ENCODE measurements around the gene HPX. TPM values are rescaled to one million over a fixed set of nuclear protein-coding genes. Genes with fewer than 3 reads are reported as not detected.
A peak's percentile ranks its signal among the peaks of the same experiment; 100 is the strongest.

The HPX gene
- total RNA-seq, 2 donors from 2014 or later = 3.9 to 6.0 TPM

GRCh38 chr11:6481924-6482275 is 41.1 kb upstream of the HPX start:
- no peaks in the 10 kb centered on the region for H3K9me3 Mint-ChIP-seq
- Histone ChIP-seq H3K27me3 (ENCODE audit: control insufficient read depth, insufficient read depth, low read length, poor library complexity, severe bottlenecking) (no peaks in the 10 kb centered on the region), H3K9me3 (ENCODE audit: control insufficient read depth, low read length) (no peaks in the 10 kb centered on the region), H3K36me3 (ENCODE audit: control insufficient read depth, insufficient read depth, low read length) (peaks cover 60% of the 10 kb centered on the region), H3K9ac (ENCODE audit: extremely low read depth, low read length, poor library complexity, severe bottlenecking) (peak overlapping the region; percentile 98), H3K4me1 (ENCODE audit: control insufficient read depth, insufficient read depth, low read length) (peaks cover 4% of the 10 kb centered on the region), H3K4me3 (ENCODE audit: low read length) (peak overlapping the region; percentile 97), H3K27ac (ENCODE audit: low read depth, low read length) (peak overlapping the region; percentile 92)
- peaks cover 46% of the 10 kb centered on the region for H3K36me3 Mint-ChIP-seq (ENCODE audit: low read depth)
- H3K27ac Mint-ChIP-seq = peak overlapping the region; percentile 99
- TF ChIP-seq CTCF (conservative IDR thresholded peaks at IDR 0.05) = no peak
- 14 to 27% methylated on average over 12 to 13 of the region's 13 CpGs for WGBS, 2 experiments (ENCODE audit: insufficient coverage in 1 of 2, insufficient read length in 1 of 2)
- no peaks in the 10 kb centered on the region for H3K27me3 Mint-ChIP-seq (ENCODE audit: insufficient read depth)
- peaks cover 13% of the 10 kb centered on the region for H3K4me1 Mint-ChIP-seq
- peak; percentile 57 for DNase-seq
- H3K4me3 Mint-ChIP-seq = peak overlapping the region; percentile 94

GRCh38 chr11:6481012-6481923 is 40.5 kb upstream of the HPX start, which contains the start of the genes ARFIP2 and TIMM10B:
TSS of gene ARFIP2 (minus strand) at chr11:6481331. CDS start at chr11:6480421, 910 bp downstream.
TSS of gene TIMM10B (plus strand) at chr11:6481501. CDS start at chr11:6481517, 16 bp downstream.
- peak; percentile 99 for DNase-seq
- peaks cover 4% of the 10 kb centered on the region for H3K4me1 ChIP-seq (ENCODE audit: control insufficient read depth, insufficient read depth, low read length)
- peaks cover 64% of the 10 kb centered on the region for H3K36me3 ChIP-seq (ENCODE audit: control insufficient read depth, insufficient read depth, low read length)
- Mint-ChIP-seq H3K27ac (peak within 1 kb of the TSS; percentile 99), H3K36me3 (ENCODE audit: low read depth) (peaks cover 50% of the 10 kb centered on the region), H3K9me3 (no peaks in the 10 kb centered on the region), H3K4me1 (peaks cover 13% of the 10 kb centered on the region), H3K4me3 (peak within 1 kb of the TSS; percentile 94), H3K27me3 (ENCODE audit: insufficient read depth) (no peaks in the 10 kb centered on the region)
- 0% methylated on average over 44 to 64 of the region's 66 CpGs for WGBS, 2 experiments (ENCODE audit: insufficient coverage in 1 of 2, insufficient read length in 1 of 2)
- H3K9ac ChIP-seq (ENCODE audit: extremely low read depth, low read length, poor library complexity, severe bottlenecking) = peak within 1 kb of the TSS; percentile 98
- no peak for TF ChIP-seq CTCF (conservative IDR thresholded peaks at IDR 0.05)
- H3K9me3 ChIP-seq (ENCODE audit: control insufficient read depth, low read length) = no peaks in the 10 kb centered on the region
- H3K27me3 ChIP-seq (ENCODE audit: control insufficient read depth, insufficient read depth, low read length, poor library complexity, severe bottlenecking) = no peaks in the 10 kb centered on the region
- peak within 1 kb of the TSS; percentile 92 for H3K27ac ChIP-seq (ENCODE audit: low read depth, low read length)
- H3K4me3 ChIP-seq (ENCODE audit: low read length) = peak within 1 kb of the TSS; percentile 97

GRCh38 chr11:6480299-6480914 is 39.6 kb upstream of the HPX start:
- Mint-ChIP-seq H3K27ac (peak overlapping the region; percentile 99), H3K9me3 (no peaks in the 10 kb centered on the region), H3K4me1 (peaks cover 13% of the 10 kb centered on the region), H3K27me3 (ENCODE audit: insufficient read depth) (no peaks in the 10 kb centered on the region), H3K36me3 (ENCODE audit: low read depth) (peaks cover 50% of the 10 kb centered on the region), H3K4me3 (peak overlapping the region; percentile 94)
- Histone ChIP-seq H3K4me1 (ENCODE audit: control insufficient read depth, insufficient read depth, low read length) (peaks cover 4% of the 10 kb centered on the region), H3K4me3 (ENCODE audit: low read length) (peak overlapping the region; percentile 97), H3K9me3 (ENCODE audit: control insufficient read depth, low read length) (no peaks in the 10 kb centered on the region), H3K36me3 (ENCODE audit: control insufficient read depth, insufficient read depth, low read length) (peaks cover 57% of the 10 kb centered on the region), H3K27ac (ENCODE audit: low read depth, low read length) (no peak overlapping the region), H3K9ac (ENCODE audit: extremely low read depth, low read length, poor library complexity, severe bottlenecking) (peak overlapping the region; percentile 98), H3K27me3 (ENCODE audit: control insufficient read depth, insufficient read depth, low read length, poor library complexity, severe bottlenecking) (no peaks in the 10 kb centered on the region)
- TF ChIP-seq CTCF (conservative IDR thresholded peaks at IDR 0.05) = no peak
- no peak for DNase-seq
- 87 to 92% methylated on average over 7 to 9 of the region's 9 CpGs for WGBS, 2 experiments (ENCODE audit: insufficient coverage in 1 of 2, insufficient read length in 1 of 2)

All from endodermal cell (in vitro differentiated cells).